Measurements from ENCODE around the gene PDZD4.

Gene PDZD4

DNA sequence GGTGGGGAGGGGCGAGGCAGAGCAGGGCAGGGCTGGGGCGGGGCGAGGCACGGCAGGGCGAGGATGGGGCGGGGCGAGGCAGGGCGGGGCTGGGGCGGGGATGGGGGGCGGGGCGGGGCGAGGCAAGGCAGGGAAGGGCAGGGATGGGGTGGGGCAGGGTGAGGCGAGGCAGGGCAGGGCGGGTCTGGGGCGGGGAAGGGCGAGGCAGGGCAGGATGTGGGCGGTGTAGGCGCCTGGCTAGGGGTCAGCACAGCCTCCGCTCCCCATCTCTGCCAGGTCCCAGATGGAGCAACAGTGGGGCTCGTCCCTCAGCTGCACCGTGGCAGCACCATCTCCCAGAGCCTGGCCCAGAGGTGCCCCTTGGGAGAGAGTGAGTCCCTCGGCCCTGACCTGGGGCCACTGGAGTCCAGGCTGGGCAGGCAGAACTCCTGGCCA lies 53.7 kb downstream of the PDZD4 start:
- TF ChIP-seq, protein P1, sequence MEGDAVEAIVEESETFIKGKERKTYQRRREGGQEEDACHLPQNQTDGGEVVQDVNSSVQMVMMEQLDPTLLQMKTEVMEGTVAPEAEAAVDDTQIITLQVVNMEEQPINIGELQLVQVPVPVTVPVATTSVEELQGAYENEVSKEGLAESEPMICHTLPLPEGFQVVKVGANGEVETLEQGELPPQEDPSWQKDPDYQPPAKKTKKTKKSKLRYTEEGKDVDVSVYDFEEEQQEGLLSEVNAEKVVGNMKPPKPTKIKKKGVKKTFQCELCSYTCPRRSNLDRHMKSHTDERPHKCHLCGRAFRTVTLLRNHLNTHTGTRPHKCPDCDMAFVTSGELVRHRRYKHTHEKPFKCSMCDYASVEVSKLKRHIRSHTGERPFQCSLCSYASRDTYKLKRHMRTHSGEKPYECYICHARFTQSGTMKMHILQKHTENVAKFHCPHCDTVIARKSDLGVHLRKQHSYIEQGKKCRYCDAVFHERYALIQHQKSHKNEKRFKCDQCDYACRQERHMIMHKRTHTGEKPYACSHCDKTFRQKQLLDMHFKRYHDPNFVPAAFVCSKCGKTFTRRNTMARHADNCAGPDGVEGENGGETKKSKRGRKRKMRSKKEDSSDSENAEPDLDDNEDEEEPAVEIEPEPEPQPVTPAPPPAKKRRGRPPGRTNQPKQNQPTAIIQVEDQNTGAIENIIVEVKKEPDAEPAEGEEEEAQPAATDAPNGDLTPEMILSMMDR (IDR thresholded peaks at IDR 0.05; ENCODE audit: low read length, missing control alignments): no peak
- H3K4me3 ChIP-seq (replicated peaks; ENCODE audit: low read depth, low read length): no peak overlapping the region
- DNase-seq (ENCODE audit: low read depth): no peak

DNA sequence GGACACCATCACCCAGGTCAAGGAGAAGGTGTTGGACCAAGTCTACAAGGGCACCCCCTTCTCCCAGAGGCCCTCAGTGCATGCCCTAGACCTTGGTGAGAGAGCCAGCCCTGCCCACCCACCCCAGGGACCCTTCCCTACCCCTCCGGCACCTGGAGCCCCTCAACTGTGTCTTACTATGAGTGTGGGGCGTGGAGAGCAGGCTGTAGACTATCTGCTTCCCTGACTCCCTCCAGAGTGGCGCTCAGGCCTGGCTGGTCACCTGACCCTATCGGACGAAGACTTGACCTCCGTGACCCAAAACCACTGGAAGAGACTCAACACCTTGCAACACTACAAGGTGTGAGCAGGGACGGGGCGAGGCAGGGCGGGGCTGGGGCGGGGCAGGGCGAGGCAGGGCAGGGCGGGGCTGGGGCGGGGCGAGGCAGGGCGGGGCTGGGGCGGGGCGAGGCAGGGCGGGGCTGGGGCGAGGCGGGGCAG lies 54.2 kb downstream of the PDZD4 start:
- no peak for DNase-seq (ENCODE audit: low read depth)
- TF ChIP-seq, protein P1 (IDR thresholded peaks at IDR 0.05; ENCODE audit: low read length, missing control alignments): no peak
- H3K4me3 ChIP-seq (replicated peaks; ENCODE audit: low read depth, low read length): no peak overlapping the region

DNA sequence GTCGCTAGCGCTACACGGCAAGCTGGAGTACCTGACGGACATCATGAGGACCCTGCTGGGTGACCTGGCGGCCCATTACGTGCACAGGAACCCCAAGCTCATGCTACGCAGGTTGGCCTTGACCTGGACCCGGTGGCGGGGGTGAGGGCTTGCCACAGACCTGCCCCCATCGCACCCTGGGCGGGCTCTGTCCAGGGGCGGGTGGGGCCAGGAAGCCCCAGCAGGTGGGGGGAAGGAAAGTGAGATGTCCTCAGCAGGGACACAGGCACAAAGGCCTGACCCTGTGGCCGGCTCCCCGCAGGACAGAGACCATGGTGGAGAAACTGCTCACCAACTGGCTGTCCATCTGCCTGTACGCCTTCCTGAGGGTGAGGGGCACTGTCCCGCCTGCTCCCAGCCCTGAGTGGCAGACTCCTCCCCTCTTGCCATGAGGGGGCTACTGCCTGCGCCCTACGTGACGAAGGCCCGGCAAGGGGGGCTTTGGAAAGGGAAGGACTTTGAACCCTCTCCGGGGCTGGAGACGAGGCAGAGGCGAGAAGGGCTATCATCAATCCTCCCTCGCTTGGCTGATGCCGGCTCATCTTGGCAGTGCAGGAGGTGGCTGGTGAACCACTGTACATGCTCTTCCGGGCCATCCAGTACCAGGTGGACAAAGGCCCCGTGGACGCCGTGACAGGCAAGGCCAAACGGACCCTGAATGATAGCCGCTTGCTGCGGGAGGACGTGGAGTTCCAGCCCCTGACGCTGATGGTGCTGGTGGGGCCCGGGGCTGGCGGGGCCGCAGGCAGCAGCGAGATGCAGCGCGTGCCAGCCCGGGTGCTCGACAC lies 54.8 kb downstream of the PDZD4 start:
- no peak overlapping the region for H3K4me3 ChIP-seq (replicated peaks; ENCODE audit: low read depth, low read length)
- no peak for DNase-seq (ENCODE audit: low read depth)
- TF ChIP-seq, protein P1 (IDR thresholded peaks at IDR 0.05; ENCODE audit: low read length, missing control alignments): no peak

DNA sequence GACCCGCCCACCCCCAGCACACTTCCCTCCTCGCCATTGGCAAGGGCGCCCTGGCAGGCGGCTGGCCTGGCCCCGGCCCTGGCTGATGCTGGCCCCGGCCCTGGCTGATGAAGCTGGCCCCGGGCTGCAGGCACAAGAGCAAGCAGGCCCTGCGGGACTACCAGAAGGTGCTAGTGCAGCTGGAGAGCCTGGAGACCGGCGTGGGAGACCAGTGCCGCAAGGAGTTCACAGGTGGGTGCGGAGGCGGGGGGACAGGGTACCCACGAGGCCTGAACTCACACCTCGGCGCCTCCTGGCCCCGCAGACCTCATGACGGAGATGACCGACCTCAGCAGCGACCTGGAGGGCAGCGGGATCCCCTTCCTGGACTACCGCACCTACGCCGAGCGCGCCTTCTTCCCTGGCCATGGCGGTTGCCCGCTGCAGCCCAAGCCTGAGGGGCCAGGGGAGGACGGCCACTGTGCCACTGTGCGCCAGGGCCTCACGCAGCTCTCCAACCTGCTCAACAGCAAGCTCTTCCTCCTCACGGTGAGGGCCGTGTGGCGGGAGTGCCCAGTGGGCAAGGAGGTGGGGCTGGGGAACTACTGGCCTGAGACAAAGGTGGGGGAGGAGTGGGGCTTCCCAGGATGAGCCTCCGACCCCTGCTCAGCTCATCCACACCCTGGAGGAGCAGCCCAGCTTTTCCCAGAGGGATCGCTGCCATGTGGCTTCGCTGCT lies 55.6 kb downstream of the PDZD4 start:
- TF ChIP-seq, protein P1 (IDR thresholded peaks at IDR 0.05; ENCODE audit: low read length, missing control alignments): no peak
- H3K4me3 ChIP-seq (replicated peaks; ENCODE audit: low read depth, low read length): no peak overlapping the region
- no peak for DNase-seq (ENCODE audit: low read depth)

DNA sequence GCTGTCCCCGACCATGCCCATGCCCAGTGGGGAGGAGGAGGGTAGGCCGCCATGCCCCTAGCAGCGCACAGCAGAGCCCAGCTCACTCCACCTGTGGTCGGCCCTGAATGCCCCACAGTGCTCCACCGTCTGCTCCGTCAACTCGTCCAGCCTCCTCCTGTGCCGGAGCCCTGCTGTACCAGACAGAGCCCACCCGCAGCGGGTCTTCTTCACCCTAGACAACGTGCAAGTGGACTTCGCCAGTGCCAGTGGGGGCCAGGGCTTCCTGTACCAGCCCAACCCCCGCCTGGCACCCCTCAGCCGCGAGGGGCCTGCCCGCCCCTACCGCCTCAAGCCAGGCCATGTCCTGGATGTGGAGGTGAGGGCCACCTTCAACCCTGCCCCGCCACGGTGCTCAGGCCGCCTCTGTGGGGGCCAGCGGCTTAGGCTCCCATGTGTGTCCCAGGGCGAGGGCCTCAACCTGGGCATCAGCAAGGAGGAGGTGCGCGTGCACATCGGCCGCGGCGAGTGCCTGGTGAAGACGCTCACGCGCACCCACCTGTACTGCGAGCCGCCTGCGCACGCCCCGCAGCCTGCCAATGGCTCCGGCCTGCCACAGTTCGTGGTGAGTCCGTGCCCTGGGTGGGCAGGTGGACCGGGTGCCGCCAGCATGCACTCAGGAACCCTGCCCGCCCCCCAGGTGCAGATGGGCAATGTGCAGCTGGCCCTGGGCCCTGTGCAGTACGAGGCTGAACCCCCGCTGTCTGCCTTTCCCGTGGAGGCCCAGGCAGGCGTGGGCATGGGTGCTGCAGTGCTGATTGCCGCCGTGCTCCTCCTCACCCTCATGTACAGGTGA lies 56.4 kb downstream of the PDZD4 start:
- TF ChIP-seq, protein P1 (IDR thresholded peaks at IDR 0.05; ENCODE audit: low read length, missing control alignments): no peak
- DNase-seq (ENCODE audit: low read depth): no peak
- H3K4me3 ChIP-seq (replicated peaks; ENCODE audit: low read depth, low read length): no peak overlapping the region

DNA sequence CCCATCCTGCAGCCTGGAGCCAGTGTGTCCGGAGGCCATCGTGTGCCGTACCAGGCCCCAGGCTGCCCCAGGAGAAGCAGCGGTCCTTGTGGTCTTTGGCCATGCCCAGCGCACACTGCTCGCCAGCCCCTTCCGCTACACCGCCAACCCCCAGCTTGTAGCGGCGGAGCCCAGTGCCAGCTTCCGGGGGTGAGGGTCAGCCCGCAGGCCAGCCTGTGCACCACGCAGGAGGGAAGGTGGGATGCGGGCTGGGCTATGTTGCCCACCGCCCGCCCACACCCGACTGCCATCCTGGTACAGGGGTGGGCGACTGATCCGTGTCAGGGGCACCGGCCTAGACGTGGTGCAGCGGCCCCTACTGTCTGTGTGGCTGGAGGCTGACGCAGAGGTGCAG lies 57.1 kb downstream of the PDZD4 start:
- DNase-seq (ENCODE audit: low read depth): no peak
- no peak overlapping the region for H3K4me3 ChIP-seq (replicated peaks; ENCODE audit: low read depth, low read length)
- TF ChIP-seq, protein P1 (IDR thresholded peaks at IDR 0.05; ENCODE audit: low read length, missing control alignments): no peak

All from fibroblast of pulmonary artery (primary cell).